Natural killer cell (primary cell): ENCODE results near the gene TRIM2. TPM values are rescaled to one million over a fixed set of nuclear protein-coding genes. Genes with fewer than 3 reads are reported as not detected.

Experiments used
- ATAC-seq, 3 donors: fragments of 150-1000 bp in 2 of 3; fragments of 200-7000 bp in 1 of 3; cut with Tn5 transposase; 1 replicate in 1 of 3; 2 replicates in 2 of 3; pipeline ENCODE4 v1.10.0; 2021; ENCODE audit warnings: mild to moderate bottlenecking in 2 of 3, moderate library complexity in 2 of 3
- DNase-seq, 2 donors: peaks; one replicate each; pipeline versions ENCODE4 v3.0.0 to v3.0.0-alpha.2; 2013 to 2021; ENCODE audit warnings: mixed read lengths in 1 of 2
- H3K27ac ChIP-seq: one replicate; pipeline ENCODE4 v1.5.1; 2013; ENCODE audit warnings: mild to moderate bottlenecking, low read length
- H3K27me3 ChIP-seq: one replicate; pipeline ENCODE4 v1.6.1; 2013; ENCODE audit warnings: low read length; ENCODE audit not compliant: control insufficient read depth, insufficient read depth
- H3K36me3 ChIP-seq: one replicate; pipeline ENCODE4 v1.6.1; 2013; ENCODE audit warnings: low read length; ENCODE audit not compliant: control insufficient read depth, insufficient read depth
- H3K4me1 ChIP-seq: one replicate; pipeline ENCODE4 v1.6.1; 2013; ENCODE audit warnings: low read length; ENCODE audit not compliant: control insufficient read depth, insufficient read depth
- H3K4me3 ChIP-seq: one replicate; pipeline ENCODE4 v1.5.1; 2013; ENCODE audit warnings: low read length
- H3K9me3 ChIP-seq: one replicate; pipeline ENCODE4 v1.6.1; 2013; ENCODE audit warnings: low read length; ENCODE audit not compliant: control insufficient read depth, insufficient read depth
- H3K27ac Mint-ChIP-seq, 2 donors: one replicate each; pipeline ENCODE4 v1.8.0; 2022; ENCODE audit warnings: mild to moderate bottlenecking in 2 of 2, mixed read lengths in 2 of 2, moderate library complexity in 1 of 2
- H3K27me3 Mint-ChIP-seq, 2 donors: one replicate each; pipeline ENCODE4 v1.8.0; 2022; ENCODE audit warnings: low read depth in 2 of 2, mixed read lengths in 2 of 2
- H3K36me3 Mint-ChIP-seq: one replicate; pipeline ENCODE4 v1.8.0; 2022; ENCODE audit warnings: mixed read lengths
- H3K4me1 Mint-ChIP-seq, 2 donors: one replicate each; pipeline ENCODE4 v1.8.0; 2022; ENCODE audit warnings: mixed read lengths in 2 of 2
- H3K4me3 Mint-ChIP-seq: one replicate; pipeline ENCODE4 v1.8.0; 2022; ENCODE audit warnings: mild to moderate bottlenecking, moderate library complexity, mixed read lengths
- H3K9me3 Mint-ChIP-seq, 2 donors: one replicate each; pipeline ENCODE4 v1.8.0; 2022; ENCODE audit warnings: mixed read lengths in 2 of 2
- WGBS: methylation state at CpG from one replicate; pipeline ENCODE4 v1.1.7; 2013; ENCODE audit warnings: missing lambda C conversion rate; ENCODE audit not compliant: insufficient coverage; 5-methylcytosine and 5-hydroxymethylcytosine counted together
- intact Hi-C: fragments of 100-400 bp; cut with micrococcal nuclease; formaldehyde crosslinking; loops from one replicate; pipeline ENCODE4 v1.14.2; 2022
- total RNA-seq, 4 donors: library from RNA; stranded (reverse); fragments of 120-200 nt in 1 of 4; gene quantifications; one replicate each; pipeline versions ENCODE4 v1.2.3 to v1.2.4, GENCODE V29; 2013 to 2022
- TF ChIP-seq, protein P1 (sequence below): fragments of 200-600 bp; IDR thresholded peaks from one replicate; pipeline ENCODE4 v1.8.0; 2022; ENCODE audit warnings: antibody characterized with exemption

TRIM2 gene
- total RNA-seq, 3 donors from 2014 or later (not counting 1 experiment from before 2014, with no cell fraction given), result 0.11 TPM; not detected in 2

DNA sequence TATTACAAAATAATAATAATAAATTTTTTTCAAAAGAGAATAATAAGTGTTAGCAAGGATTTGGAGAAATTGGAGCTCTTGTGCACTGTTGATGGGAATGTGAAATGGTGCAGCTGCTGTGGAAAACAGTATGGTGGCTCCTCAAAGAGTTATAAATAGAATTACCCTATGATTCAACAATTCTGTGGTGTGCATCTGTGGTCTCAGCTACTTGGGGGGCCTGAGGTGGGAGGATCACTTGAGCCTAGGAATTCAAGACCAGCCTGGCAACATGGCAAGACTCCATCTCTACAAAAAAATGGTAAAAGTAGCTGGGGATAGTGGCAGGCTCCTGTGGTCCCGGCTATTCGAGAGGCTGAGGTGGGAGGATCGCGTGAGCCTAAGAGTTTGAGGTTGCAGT lies 159.8 kb downstream of the TRIM2 start:
- H3K36me3 Mint-ChIP-seq, result no peaks in the 10 kb centered on the region
- intact Hi-C loops, result no loop called here
- no peaks in the 10 kb centered on the region for H3K4me1 Mint-ChIP-seq
- no peaks in the 10 kb centered on the region for H3K9me3 Mint-ChIP-seq
- no peak overlapping the region for H3K4me3 Mint-ChIP-seq
- H3K4me1 ChIP-seq, result no peaks in the 10 kb centered on the region
- H3K27me3 Mint-ChIP-seq, result no peaks in the 10 kb centered on the region
- no peaks in the 10 kb centered on the region for H3K27me3 ChIP-seq
- H3K4me3 ChIP-seq, result no peak overlapping the region
- H3K36me3 ChIP-seq, result no peaks in the 10 kb centered on the region
- ATAC-seq (no peak), DNase-seq (no peak)
- WGBS, result 97% methylated on average over 4 of the region's 4 CpGs
- H3K27ac Mint-ChIP-seq, result no peak overlapping the region
- no peaks in the 10 kb centered on the region for H3K9me3 ChIP-seq
- H3K27ac ChIP-seq, result no peak overlapping the region
- TF ChIP-seq, protein P1, sequence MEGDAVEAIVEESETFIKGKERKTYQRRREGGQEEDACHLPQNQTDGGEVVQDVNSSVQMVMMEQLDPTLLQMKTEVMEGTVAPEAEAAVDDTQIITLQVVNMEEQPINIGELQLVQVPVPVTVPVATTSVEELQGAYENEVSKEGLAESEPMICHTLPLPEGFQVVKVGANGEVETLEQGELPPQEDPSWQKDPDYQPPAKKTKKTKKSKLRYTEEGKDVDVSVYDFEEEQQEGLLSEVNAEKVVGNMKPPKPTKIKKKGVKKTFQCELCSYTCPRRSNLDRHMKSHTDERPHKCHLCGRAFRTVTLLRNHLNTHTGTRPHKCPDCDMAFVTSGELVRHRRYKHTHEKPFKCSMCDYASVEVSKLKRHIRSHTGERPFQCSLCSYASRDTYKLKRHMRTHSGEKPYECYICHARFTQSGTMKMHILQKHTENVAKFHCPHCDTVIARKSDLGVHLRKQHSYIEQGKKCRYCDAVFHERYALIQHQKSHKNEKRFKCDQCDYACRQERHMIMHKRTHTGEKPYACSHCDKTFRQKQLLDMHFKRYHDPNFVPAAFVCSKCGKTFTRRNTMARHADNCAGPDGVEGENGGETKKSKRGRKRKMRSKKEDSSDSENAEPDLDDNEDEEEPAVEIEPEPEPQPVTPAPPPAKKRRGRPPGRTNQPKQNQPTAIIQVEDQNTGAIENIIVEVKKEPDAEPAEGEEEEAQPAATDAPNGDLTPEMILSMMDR, result no peak

- DNase-seq, result peak in 1 of 2 donors; percentile 18
- H3K9me3 Mint-ChIP-seq, result no peaks in the 10 kb centered on the region
- no peaks in the 10 kb centered on the region for H3K4me1 Mint-ChIP-seq
- 96% methylated on average over 2 of the region's 2 CpGs for WGBS
- H3K4me3 Mint-ChIP-seq, result no peak overlapping the region
- intact Hi-C loops, result no loop called here
- no peaks in the 10 kb centered on the region for H3K4me1 ChIP-seq
- no peaks in the 10 kb centered on the region for H3K27me3 Mint-ChIP-seq
- ATAC-seq, result no peak
- TF ChIP-seq, protein P1, result no peak
- no peak overlapping the region for H3K4me3 ChIP-seq
- no peaks in the 10 kb centered on the region for H3K9me3 ChIP-seq
- no peak overlapping the region for H3K27ac Mint-ChIP-seq
- H3K36me3 Mint-ChIP-seq, result no peaks in the 10 kb centered on the region
- H3K36me3 ChIP-seq, result no peaks in the 10 kb centered on the region
- no peak overlapping the region for H3K27ac ChIP-seq
- no peaks in the 10 kb centered on the region for H3K27me3 ChIP-seq
Measured at GRCh38 chr4:153365003-153365402, 160.8 kb downstream of the TRIM2 start.

GRCh38 chr4:153366486-153366885 lies 162.2 kb downstream of the TRIM2 start:
- Mint-ChIP-seq H3K4me1 (no peaks in the 10 kb centered on the region), H3K9me3 (no peaks in the 10 kb centered on the region), H3K27me3 (no peaks in the 10 kb centered on the region), H3K36me3 (no peaks in the 10 kb centered on the region), H3K4me3 (no peak overlapping the region), H3K27ac (no peak overlapping the region)
- intact Hi-C loops, result no loop called here
- ATAC-seq (no peak), DNase-seq (no peak)
- 100% methylated on average over 1 of the region's 1 CpG for WGBS
- Histone ChIP-seq H3K27me3 (no peaks in the 10 kb centered on the region), H3K27ac (no peak overlapping the region), H3K4me1 (no peaks in the 10 kb centered on the region), H3K4me3 (no peak overlapping the region), H3K36me3 (no peaks in the 10 kb centered on the region), H3K9me3 (no peaks in the 10 kb centered on the region)
- TF ChIP-seq, protein P1, result no peak

- no peaks in the 10 kb centered on the region for H3K9me3 ChIP-seq
- no peaks in the 10 kb centered on the region for H3K4me1 Mint-ChIP-seq
- H3K27ac ChIP-seq, result no peak overlapping the region
- DNase-seq, result no peak
- H3K27me3 Mint-ChIP-seq, result no peaks in the 10 kb centered on the region
- no peak for ATAC-seq
- WGBS, result 100% methylated on average over 1 of the region's 1 CpG
- H3K4me1 ChIP-seq, result no peaks in the 10 kb centered on the region
- no peak overlapping the region for H3K4me3 Mint-ChIP-seq
- TF ChIP-seq, protein P1, result no peak
- no peaks in the 10 kb centered on the region for H3K36me3 Mint-ChIP-seq
- H3K9me3 Mint-ChIP-seq, result no peaks in the 10 kb centered on the region
- intact Hi-C loops, result no loop called here
- no peak overlapping the region for H3K4me3 ChIP-seq
- H3K27ac Mint-ChIP-seq, result no peak overlapping the region
- no peaks in the 10 kb centered on the region for H3K27me3 ChIP-seq
- no peaks in the 10 kb centered on the region for H3K36me3 ChIP-seq
Measured at GRCh38 chr4:153367092-153367491, 162.8 kb downstream of the TRIM2 start.
